Stimulated activated CD4-positive, alpha-beta T cell treated with anti-CD3 and anti-CD28 coated beads, Interleukin-2, amount 100 ng/mL, for 24 hours (primary cell): ENCODE data around the gene ATRIP.

Experiments used
- DNase-seq, 2 donors: peaks; one replicate each; pipeline ENCODE4 v3.0.0-alpha.2; 2020

The ATRIP gene

DNA sequence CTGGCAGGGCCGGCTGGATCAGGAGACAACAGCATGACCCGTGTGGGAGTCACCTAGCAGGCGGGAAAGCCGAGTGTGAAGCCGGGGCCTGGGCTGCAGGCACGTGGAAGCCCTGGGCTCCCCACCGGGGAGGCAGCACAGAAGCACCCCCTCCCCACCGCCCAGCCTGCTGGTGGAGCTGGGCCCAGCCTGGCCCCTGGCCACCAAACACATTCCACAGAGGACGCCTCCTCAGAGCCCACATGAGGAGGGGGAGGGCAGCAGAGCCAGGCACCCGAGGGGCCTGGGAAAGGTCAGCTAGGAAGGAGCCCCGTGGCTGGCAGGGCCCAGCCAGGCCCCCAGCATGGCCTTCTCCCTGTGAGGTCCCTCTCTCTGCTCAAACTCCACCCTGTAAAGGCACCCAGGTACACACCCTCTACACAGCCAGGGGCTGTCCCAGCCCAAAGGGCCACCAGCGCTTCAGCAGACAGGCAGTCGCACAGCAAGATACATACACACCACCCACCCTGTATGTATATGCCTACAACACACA is 21.2 kb upstream of the ATRIP start:
- DNase-seq, result no peak

DNA sequence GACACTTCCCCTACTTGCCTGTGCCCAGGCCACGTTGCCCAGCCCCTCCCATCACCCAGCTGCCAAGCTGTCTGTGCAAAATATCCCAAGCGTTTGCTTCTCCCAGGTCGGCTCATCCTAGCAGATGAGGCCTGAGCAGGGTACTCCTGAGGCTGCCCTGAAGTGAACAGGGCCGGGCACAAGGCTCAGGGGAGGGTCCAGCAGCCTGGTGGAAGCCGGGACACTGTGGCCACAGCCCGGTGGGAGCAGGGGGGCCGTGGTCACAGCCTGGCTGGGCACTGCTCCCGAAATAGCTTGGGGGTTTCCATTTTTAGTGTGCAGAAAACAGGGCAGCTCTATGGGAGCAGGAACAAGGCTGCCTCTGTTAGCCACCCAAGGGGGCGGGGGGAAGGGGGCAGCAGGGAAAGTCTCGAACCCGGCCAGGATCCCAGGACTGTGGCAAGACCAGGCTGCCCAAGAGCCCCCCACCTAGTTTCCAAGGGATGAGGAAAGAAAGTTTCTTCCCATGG is 20.1 kb upstream of the ATRIP start:
- DNase-seq, result no peak

DNA sequence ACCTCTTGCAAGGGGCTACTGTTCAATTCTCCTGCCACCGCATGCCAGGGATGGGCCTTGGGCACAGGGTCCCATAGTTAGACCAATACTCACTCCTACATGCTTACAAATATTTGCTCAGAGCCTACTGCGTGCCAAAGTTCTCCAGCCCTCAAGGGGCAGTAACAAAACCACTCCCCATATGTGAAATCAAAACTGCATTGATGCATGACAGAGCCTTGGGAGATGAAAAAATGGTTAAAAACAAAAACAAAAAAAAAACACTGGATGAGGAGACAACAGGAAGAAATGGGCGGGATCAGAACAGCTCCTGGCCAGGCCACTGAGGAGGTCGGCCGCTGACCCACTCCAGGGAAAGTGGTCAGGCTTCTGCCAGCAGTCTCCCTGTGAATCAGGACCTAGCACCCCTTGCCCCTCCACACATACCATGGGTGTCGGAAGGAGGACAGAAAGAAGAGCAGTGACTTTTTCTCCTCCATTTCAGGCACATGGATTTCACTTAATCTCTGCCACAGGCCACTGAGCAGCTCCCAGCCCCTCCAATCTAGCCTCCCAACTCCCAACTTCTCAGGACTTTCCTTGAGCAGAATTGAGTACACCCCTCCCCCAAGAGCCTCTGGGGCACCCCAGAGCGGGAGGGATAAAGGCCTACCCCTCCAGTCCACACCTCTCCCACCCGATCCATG is 19.4 kb upstream of the ATRIP start:
- no peak for DNase-seq

DNA sequence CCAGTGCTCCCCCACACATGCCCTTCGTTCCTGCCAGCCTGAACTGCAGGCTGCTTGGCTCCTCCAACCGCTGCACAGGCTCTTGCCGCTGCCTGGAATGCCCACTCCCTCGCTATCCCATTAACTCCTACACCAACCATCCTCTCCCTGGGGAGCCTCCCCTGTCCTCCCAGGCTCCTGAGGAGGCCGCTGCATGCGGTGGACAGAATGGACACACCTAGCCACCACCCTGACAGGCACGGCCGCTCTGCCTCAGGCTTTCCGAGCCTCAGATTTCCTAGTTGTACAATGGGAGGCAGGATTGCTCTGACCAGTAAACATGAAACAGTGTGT is 18.9 kb upstream of the ATRIP start:
- DNase-seq, result no peak

DNA sequence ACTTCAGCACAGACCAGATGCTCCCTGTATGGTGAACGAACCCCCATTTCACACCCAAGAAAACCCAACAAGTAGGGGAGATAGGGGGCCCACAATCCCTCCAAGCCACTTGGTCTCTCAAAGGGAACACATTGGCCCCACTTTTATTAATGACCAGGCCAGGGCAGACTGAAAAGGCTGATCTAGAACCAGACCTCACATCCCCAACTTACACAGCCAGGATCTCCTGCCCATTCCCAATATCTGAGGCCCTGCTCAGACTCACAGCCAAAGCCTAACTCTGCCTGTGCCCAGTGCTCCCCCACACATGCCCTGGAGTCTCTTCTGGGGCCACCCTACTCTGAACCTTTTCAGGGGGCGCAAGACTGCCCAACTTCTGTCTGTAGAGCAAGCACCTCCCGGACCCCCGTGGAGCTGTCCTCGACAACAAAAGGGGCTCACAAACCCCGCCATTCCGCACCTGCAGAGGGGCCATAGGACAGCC is 18.4 kb upstream of the ATRIP start:
- DNase-seq, result no peak

DNA sequence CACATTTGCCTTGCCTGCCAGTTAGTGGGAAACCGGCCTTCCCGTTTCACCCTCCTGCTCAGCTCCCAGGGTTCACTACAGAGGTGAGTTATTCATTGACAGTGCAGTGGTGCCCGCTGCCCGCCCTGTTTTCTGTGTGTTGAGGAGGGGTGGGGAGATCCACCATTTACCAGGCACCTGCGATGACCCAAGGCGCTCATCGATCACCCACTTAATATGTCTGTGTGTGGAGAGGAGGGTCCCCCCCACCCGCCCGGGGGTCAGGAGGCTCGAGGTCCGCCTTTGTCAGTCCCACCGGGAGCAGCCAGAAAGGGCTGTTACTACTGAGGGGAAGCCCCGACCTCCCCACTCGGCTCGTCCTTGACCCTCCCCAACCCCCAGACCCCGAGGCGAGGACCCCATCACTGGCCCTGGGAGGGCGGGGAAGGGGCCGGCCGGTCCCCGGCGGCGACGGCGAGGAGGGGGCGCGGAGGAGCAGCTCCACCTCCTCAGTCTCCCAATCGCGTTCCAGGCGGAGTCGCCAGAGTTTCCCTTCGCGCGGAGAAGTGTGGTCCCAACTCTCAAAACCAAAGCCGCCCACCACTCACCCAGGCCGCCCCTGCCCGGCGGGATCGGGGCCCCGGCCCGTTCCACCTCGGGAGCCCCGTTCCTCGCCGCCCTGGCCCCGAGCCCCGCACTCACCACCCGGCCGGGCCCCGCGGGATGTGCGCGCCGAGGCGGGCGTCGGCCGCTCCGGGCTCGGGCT is 17.8 kb upstream of the ATRIP start:
- DNase-seq, result no peak

DNA sequence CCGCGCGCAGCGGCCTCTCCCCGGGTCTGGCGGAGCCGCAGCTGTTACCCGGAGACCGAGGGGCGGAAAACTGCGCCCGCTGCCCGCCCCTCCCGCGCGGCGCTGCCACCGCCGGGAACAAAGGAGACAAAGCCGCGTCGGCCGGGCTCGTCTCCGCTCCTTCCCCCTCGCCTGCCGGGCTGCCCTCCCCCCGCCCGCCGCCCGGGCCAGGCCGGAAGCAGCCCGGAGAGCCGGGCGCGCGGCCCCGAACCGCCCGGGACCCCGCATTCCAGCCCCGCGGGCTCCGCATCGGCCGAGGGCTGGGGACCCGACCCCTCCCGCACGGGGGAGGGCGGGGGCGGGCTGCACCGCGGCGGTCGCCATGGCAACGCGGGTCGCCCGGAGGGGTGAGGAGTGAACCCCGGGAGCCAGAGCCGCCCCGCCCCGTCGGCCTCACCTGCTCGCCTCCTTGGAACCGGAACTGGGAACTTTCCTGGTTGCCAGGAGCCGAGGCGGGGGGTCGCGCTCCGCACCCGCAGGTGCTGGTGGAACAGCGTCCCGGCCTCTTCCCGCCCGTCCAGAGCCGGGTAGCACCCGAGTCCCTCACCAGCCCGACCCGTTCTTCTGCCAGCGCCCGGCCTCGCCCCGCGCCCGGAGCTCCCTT is 17.1 kb upstream of the ATRIP start:
- DNase-seq, result peak; percentile 68

DNA sequence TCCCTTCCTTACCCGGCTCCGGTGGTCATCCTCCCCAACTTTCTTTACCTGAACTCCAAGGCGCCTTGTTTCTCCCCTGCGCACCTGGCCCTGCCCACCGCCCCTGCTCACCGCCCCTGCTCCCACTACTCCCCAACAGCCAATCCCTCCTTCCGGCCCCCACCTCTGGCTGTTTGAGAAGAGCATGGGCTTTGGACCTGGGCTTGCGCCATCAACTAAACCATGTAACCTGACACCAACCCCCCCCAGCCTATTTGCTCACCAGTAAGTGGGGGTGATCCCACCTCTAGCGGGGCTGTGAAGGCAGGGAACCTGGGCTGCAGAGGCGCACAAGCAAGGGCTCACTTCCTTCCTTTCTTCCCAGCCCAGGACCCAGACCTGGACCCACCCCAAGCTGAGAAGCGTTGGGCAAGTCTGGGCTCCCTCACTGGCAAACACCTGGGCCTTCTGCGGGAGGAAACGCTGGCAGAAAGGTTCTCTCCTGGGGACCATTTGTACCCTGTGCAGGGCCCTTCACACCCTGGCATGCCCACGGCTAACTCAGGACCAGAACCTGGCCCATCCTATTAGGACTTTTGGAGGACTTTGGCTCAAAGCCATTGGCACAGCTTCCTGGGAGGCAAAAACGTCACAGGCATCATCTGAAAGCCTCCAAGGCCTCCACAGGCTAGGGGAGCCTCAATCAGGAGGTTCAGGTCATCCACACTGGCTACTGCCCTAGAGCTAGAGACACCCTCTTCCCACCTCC is 16.4 kb upstream of the ATRIP start, which contains the start of gene PLXNB1:
Gene PLXNB1 (minus strand): TSS at position 127 of the 748 bp plus-strand sequence. CDS start 5,475 bp downstream, outside the sequence.
- DNase-seq, result peak in 1 of 2 donors; percentile 22

DNA sequence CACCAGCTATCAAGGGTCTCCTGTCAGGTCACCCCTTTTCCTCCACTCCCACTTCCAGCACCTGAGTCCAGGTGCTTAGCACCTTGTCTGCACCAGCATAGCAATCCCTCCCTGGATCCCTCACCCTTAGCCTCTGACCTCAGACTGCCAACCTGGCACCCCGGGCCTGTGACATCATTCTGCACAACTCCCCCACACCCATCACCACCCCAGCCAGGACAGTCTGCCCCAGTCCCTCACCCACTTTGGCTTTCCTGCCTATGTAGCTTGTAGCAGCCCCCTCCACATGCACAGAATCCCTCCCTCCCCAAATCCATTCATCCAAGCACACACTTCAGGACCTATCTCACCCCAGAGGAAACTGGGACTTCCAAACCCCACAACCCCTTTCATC is 15.8 kb upstream of the ATRIP start:
- no peak for DNase-seq

DNA sequence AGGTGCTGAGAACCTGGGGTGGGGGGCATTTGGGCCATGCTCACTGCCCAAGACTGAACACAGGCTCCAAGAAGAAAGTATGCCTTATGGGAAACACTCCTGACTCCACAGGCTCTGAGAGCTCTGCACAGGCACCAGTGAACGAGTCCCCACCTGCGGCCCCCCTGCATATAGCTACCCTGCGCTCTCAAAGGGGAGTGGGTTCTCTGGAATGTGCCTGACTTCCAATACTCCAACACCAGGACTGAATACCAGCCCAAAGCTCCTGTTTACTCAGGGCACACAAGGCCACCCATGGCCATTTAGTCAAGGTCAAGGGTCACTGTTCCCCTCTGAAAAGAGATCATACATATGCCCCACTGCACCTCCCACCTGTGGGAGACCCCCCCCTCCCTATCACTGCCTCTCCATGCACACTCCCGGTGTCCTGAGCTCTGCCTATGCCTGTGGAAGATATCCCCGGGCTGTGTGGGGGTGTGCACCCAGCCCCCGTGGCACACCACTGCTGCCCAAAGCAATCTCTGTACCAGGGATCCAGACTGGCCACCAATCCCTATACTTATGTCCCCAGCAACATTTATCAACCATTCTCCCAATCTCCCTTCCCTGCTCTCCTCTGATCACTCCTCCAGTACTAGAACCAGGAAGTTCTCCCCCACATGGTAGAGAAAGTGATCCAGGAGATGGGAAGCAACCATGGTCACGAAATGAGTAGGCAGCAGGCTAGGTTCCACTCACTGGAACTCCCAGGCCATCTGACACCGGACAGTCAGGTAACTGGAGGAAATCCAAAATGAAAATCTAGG is 15.1 kb upstream of the ATRIP start:
- DNase-seq, result no peak

DNA sequence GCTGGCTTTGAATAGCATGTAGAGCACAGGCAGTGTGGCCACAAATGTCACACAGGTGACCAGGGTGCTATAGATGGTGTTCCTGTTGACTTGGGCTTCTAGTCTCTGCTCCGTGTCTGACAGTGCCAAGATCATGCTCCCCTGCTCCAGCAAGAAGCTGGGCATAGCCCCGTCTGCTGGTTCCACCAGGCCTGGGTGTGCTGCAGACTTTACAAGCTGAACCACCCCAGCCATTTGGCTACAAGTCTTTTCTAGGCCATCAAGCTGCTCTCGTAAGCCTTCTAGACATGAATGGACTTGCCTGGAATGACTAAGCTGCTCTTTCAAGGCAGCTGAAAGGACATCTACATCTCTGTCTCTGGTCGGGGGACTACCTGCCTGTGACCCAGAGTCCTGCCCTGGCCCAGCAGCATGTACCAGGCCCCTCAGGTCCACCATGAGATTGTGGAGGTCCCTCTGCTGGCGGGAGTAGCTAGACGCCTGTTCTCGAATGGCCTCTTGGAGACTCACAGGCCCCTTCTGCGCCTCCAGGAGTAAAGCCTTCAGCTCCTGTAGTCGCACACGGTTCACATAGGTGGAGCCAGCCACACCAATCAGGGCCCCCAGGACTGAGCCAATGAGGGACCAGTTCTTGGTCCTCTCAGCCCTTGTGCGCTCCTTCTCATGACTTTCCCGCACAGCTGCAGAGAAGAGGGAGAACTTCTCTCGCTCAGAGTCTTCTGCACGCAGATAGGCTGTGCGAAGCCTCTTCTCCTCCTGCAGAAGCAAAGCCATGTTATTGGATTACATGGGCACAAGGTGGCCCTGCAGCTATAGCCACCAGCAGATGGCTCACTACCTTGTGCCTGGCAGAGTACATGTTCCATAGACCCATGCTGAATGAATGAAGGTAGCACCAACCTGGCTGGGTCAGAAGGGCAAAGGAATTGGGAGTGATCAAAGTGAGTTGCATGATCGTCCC is 13.8 kb upstream of the ATRIP start:
- DNase-seq, result no peak

DNA sequence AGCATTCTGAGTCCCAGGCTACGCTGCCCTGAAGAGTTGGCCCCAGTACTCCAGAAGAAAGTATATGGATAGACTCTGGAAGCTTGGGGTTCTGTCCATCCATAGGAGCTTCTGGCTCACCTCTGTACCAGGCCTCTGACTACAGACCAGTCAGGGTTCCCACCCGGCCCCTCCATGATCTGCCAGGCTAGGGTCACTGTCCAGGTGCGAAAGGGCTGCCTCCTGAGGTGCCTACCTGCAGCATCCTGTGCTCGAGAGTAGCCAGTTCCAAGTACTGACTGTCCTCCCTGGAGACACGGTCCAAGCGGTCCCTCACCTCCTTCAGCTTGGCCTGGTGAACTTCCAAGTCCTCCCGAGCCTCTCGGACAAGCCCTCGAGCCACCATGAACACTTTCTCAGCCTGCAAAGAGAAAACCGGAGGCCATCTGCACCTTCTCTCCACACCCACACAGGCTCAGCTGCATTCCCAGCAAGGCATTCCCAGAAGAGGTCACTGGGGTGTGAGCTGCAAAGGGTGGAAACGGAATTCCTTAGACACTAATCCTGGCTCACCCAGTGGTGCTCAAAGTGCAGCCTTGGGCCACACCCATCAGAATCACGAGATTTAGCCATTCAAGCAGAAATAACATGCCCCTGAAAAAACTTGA is 12.9 kb upstream of the ATRIP start:
- no peak for DNase-seq

DNA sequence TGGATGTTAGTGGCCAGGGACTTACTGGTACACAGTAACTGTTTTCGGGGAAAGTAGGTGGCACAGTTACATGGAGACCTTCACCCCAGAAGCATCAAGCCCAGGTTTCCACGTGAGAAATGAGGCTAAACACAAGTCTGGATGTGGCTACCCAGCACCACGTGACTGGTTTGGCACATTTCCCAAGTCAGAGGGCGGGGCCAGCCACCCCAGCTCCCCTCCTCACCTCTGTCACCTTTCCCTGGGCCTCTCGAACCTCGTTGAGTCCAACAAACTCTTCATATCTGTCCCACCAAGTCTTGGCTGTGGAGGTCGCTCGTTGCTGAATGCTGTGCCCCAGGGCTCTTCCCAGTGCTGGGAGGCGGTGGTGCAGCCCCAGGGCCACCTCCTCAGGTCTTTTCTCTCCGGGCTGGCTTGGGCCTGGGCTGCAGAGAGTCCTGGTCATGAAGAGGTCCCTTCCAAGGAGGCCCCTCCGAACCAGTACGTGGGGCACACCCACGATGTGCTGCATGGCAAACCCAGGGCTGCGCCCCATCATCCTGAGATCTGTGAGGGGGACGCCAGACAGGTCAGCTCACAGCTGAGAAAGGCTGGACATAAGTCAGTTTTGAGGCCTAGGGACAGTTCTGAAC is 11.8 kb upstream of the ATRIP start:
- DNase-seq, result no peak

DNA sequence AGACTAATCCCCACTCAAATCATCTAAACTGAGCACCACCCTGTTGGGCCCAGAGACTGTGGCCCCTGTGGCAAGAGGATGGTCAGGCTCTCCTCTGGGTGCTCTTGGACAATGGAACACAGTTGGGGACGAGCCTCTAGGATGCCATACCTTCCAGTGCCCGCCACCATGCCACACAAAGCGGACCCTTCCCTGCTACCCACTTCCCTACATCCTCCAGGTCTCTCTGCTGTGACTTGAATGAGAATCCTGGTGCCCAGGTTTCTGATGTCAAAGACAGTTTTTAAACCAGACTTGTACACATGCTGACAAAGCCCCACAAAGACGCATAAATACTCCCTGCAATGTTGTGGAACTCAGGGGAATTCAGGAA is 11.3 kb upstream of the ATRIP start:
- no peak for DNase-seq

DNA sequence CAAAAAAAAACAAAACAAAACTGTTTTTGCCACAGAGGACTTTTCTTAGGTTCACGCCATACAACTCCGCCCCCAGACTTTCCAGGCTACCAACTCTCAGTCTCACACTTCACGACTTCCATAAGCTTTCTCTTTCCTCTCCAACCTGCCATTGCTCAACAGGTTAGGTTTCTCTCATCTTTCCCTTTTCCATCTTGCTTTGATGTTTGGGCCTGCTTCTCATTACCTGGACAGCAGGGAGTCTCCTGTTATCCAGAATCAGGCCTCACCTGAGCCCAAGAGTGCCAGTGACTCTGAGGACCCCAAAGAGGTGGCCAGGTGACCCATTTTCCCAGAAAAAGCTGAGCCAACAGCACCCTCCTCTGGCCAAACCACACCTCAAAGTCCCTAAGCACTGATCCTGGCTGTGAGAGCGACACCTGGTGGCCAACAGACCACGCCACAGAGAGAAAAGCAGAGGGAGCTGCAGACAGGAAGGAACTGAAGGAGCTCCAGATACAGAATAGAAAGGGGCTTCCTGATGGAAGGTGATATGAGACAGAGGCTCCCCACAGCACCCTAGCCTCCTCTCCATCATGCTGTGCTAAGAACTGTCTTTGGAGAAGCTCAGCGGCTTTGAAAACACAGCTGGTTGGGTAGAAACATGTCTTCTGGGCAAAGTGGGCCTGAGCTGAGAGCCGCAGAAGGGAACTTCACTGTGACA is 10.6 kb upstream of the ATRIP start:
- DNase-seq, result peak; percentile 86 to 88

DNA sequence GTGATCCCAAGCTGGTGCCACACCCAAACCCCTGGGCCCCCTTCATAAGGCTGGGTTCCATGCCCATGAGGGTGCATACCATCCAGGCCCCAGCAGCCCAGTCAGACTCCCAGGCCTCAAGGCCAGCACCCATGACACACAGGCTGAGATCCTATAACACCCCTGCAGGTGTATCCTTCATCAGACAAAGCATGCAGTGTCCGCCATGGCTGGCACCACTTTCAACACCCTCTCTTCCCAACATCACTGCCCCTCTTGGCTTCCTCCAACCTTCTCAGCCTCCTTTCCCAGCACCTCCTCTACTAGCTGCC is 10.1 kb upstream of the ATRIP start:
- DNase-seq, result no peak

DNA sequence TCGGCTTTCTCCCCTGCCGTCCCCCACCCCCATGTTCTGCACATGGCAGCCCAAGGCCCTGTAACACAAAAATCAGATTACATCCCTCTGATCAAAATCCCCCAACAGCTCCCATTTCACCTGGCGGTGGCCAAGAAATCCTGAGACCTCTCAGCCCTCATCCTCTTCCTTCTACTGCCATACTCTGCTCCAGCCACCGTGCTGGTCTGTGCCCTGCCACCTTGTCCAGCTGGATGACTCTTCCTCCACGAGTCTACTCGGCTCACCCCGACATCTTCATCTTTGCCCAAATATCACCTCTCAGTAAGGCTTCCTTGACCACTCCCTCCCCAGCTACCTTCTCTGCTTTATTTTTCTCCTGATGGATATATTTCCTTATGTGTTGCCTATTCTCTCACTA is 9.7 kb upstream of the ATRIP start:
- no peak for DNase-seq

DNA sequence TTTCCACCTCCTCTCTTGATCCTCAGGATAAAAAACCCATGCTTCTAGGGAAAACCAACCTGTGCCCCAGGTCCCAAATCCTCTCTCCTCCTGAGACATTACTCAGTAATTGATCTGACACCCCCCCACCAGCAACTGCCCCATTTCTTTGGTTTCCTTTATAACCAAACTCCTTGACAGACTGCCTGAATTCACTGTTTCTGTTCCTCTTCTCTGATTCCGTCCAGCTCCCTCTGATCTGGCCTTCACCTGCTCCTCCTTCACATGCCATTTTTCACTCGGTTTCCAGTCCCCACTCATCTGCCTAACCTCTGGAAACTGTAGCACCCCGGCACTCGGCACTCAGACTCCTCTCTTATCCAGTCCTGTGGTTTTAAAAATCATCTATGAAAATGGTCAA is 8.7 kb upstream of the ATRIP start:
- no peak for DNase-seq
